ENCODE results near the gene TBX1.

TBX1 gene

DNA sequence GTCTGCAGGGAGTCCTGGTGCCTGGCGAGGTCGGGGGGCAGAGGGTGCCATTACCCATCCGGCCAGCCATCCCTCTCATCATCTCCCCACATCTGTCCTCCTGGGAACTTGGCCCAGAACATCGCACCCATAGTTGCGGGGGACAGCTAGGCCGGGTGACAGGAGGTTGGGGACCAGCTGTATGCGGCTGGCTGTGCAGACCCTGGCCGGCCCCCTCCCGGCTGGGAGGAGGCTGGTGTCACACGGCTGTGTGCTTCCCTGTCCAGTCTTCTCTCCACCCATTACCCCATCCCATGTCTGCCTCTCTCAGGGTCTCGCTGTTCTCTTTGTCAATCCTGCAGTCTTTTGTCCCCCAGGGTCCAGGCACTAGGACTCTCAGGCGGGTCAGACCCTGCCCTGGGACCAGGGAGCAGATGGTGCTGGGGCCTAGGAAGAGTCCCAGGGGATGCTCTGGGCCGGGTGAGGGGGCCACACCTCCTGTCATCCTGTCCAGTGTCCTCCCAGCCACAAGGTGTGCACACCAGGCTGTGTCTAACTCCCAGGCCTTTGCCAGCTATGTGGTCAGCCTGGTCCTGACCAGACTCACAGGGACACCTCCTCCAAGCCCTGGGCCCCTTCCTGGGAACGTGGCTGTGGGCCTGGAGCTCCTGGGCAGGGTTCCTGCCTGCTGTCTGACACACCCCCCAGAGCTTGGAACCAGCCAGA, 6.4 kb upstream of the TBX1 start:
- DNase-seq = peak in 1 of 2 experiments; percentile 34

- no peak for DNase-seq
Observed at GRCh38 chr22:19754701-19755144, 5.9 kb upstream of the TBX1 start.

DNA sequence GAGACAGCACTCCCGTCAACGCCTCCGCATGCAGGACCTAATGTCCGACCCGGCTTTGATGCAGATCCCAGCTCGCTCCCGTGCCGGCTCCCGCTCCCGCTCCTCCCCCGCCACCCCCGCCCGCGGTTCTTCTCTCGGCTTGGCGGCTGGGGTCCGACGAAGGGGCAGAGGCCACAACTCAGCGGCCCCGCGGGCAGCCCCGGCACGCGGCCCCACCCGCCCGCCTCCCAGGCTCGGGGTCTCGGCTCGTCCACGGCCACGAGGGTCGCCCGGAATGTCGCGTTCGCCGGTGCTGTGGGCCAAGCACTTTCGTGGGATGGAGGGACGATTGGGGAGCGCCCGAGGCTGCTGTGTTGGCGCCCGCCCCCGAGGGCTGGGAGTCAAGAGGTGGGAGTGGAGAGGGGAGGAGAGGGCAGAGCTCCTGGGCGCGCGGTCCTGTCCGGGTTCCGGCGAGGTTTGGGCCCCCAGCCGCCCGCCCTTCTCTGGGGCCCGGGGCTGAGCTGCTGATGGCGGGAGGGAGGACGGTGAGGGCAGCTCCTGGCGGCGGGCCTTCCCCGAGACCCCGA, 5.3 kb upstream of the TBX1 start:
- no peak for DNase-seq

DNA sequence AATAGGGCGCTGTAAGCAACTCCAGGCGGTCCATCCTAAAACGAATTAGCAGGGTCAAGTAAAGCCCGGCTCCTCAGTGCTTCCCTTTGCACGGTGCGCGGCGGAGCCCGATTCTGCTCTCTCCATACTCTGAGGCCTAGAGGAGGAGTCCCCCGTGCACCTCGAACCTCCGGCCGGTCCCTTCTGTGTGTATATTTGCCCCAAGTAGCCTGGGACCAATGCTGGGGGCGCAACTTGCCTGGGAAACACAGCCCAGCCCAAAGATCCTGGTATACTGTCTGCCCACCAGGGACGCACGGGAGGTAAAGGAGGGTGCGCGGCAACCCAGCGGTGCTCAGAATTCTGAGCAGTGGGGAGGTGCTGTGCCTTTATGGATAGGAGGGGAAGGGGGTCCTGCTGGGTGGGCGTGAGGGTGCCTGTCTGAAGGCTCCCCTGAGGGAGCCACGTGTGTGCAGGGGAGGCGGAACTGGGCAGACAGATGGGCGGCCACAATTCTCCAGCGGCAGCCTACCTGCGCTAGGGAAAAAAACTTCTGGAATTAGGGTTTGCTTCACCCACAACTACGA, 4.8 kb upstream of the TBX1 start:
- DNase-seq = peak in 1 of 2 experiments; percentile 26

DNA sequence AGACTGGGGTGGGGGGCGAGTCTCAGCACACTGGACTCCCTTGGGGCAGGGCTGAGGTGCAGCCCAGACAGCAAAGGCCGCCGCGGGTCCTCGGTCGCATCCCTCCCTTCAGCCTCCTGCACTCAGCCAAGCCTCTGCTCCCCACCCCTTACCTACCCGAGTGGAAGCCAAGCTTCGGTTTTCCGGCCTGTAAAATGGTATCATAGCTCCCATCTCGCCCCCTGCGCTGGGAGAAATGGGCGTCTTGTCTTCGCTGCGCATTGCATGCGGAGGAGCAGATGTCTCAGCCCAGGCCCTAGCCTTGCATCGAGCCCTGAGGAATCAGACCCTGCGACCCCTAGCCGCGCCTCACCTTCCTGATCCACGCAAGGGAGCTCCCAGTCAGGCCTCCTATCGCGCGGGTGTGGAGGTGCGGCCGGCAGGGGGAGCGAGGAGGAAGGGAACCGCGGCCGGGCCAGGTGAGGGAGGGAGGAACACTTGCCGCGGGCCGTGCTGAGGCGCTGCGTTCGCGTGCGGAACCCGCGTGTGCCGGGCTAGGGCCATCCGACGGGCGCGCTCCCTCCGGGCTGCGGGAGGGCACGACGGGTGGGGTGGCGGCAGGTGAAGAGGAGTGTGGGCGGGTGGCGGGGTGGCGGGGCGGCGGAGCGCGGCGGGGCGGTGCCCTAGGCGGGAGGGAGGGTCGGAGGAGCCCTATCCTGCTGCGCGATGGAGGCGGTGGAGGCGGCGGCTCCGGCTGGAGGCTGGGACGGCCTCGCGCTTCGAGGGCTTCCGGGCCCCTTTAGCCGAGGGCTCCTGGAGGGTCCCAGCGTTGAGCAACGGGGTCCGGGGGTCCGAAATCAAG, 4.1 kb upstream of the TBX1 start:
- DNase-seq = peak in 1 of 2 experiments; percentile 40

DNA sequence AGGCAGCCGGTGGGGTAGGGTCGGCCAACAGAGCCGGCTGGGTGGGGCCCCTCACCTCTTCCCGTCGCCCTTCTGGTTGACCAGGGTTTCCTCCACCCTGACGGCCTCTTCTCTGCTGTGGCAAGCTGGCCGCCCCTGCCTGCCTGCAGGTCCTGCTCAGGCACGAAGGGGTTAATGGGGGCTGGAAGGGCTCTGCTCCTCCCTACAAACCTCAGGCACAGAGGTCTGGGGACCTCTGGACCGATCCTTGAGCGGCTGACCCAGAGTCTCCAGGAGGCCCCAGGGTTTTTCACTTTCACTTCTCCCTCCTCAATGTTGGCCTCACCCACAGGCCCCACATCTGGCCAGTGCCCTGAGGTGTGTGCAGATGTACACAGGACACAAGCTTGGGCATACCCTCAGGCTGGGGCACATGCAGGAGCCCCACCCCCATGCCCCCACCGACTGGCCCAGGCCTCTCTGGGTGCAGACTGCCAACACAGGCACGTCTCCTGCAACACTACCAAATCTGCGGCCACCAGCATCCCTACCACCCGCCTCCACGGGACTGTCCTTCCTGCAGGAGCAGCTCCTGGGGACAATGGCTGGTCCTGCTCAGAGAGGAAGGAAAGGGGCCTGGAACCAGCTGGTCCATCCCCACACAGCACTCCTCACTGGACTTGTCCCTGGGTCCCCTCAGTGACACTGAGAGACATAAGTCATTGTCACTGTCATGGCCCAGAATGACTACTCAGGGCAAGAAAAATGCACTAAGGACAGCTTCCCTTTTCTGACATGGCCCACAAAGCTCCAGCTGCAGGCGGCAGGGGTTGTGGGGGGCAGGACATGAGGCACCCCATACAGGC, 3.2 kb upstream of the TBX1 start:
- DNase-seq = no peak

GRCh38 chr22:19757985-19758895, 2.3 kb upstream of the TBX1 start:
- DNase-seq = no peak

- DNase-seq = no peak
Observed at GRCh38 chr22:19758896-19759426, 1.6 kb upstream of the TBX1 start.

GRCh38 chr22:19759427-19760057, 1.0 kb upstream of the TBX1 start:
- DNase-seq = peak in 1 of 2 experiments; percentile 27

DNA sequence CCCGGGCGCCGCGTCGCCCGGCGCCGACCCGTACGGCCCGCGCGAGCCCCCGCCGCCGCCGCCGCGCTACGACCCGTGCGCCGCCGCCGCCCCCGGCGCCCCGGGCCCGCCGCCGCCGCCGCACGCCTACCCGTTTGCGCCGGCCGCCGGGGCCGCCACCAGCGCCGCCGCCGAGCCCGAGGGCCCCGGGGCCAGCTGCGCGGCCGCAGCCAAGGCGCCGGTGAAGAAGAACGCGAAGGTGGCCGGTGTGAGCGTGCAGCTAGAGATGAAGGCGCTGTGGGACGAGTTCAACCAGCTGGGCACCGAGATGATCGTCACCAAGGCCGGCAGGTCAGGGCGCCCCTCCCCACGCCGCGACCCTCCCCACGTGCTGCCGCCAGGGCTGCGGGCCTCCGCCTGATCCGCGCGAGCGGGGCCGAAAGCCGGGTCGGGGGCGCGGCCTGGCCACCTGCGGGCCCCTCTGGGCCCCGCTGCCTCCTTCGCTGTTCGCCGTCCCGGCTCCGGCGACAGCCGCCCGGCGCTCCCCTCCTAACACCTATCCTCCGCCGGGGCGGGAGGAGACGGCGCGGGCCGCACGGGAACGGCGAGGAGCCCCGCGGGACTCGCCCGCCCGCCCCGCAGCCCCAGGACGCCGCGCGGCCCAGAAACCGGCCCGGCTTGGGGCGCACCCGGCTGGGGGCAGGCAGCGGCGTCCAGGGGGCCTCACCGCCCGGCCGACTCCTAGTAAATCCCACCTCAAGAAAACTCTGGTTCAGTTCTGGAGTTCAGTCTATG, 560 bp downstream of the TBX1 start:
- DNase-seq = no peak

GRCh38 chr22:19761725-19762567, 1.4 kb downstream of the TBX1 start:
- no peak for DNase-seq

GRCh38 chr22:19762568-19763457, 2.2 kb downstream of the TBX1 start:
- no peak for DNase-seq

GRCh38 chr22:19763458-19764298, 3.1 kb downstream of the TBX1 start:
- no peak for DNase-seq

- DNase-seq = no peak
Observed at GRCh38 chr22:19764299-19764593, 3.7 kb downstream of the TBX1 start.

- DNase-seq = no peak
Observed at GRCh38 chr22:19764636-19765476, 4.3 kb downstream of the TBX1 start.

Measured in NCI-H524 (cell line).